Neural crest cell (in vitro differentiated cells): ENCODE measurements around the gene EIF4A3. TPM values are rescaled to one million over a fixed set of nuclear protein-coding genes. Genes with fewer than 3 reads are reported as not detected.
A peak's percentile ranks its signal among the peaks of the same experiment; 100 is the strongest.

ENCODE experiments used
- DNase-seq: peaks from one replicate; pipeline ENCODE4 v3.0.0; 2021; ENCODE audit warnings: low read depth, mixed read lengths, low spot score
- H3K27ac Mint-ChIP-seq: one replicate; pipeline ENCODE4 v1.8.0; 2021; ENCODE audit warnings: mild to moderate bottlenecking, mixed read lengths; ENCODE audit not compliant: unreplicated experiment
- H3K27me3 Mint-ChIP-seq: 2 replicates; pipeline ENCODE4 v1.8.0; 2021; ENCODE audit warnings: low read depth, mild to moderate bottlenecking, mixed read lengths
- H3K36me3 Mint-ChIP-seq: 2 replicates; pipeline ENCODE4 v1.8.0; 2021; ENCODE audit warnings: low read depth, mild to moderate bottlenecking, mixed read lengths
- H3K4me1 Mint-ChIP-seq: 2 replicates; pipeline ENCODE4 v1.8.0; 2021; ENCODE audit warnings: mixed read lengths
- H3K4me3 Mint-ChIP-seq: one replicate; pipeline ENCODE4 v1.8.0; 2021; ENCODE audit warnings: mild to moderate bottlenecking, mixed read lengths
- H3K9me3 Mint-ChIP-seq: 2 replicates; pipeline ENCODE4 v1.8.0; 2021; ENCODE audit warnings: mixed read lengths
- long read RNA-seq: library from polyadenylated mRNA; unstranded; transcript quantifications from one replicate; pipeline ENCODE4 v2.0.0, GENCODE V29; 2020
- total RNA-seq: library from RNA; stranded (reverse); gene quantifications from 2 replicates; pipeline ENCODE4 v1.2.1, GENCODE V29; 2021
- TF ChIP-seq, protein P1 (sequence below): fragments of 200-600 bp; sonication (generic); conservative IDR thresholded peaks from 2 replicates; pipeline ENCODE4 v1.5.0; 2021; ENCODE audit warnings: antibody characterized with exemption, mild to moderate bottlenecking

EIF4A3 gene
- total RNA-seq, result 135 and 141 TPM in 2 replicates
- long read RNA-seq, transcript EIF4A3-201 (12 exons, 1,734 nt), result major isoform, 507 of 516 reads
- long read RNA-seq, partial matches to known transcripts, result 3 of 516 reads
- long read RNA-seq, other reads (novel, unspliced or antisense), result 5 of 516 reads

DNA sequence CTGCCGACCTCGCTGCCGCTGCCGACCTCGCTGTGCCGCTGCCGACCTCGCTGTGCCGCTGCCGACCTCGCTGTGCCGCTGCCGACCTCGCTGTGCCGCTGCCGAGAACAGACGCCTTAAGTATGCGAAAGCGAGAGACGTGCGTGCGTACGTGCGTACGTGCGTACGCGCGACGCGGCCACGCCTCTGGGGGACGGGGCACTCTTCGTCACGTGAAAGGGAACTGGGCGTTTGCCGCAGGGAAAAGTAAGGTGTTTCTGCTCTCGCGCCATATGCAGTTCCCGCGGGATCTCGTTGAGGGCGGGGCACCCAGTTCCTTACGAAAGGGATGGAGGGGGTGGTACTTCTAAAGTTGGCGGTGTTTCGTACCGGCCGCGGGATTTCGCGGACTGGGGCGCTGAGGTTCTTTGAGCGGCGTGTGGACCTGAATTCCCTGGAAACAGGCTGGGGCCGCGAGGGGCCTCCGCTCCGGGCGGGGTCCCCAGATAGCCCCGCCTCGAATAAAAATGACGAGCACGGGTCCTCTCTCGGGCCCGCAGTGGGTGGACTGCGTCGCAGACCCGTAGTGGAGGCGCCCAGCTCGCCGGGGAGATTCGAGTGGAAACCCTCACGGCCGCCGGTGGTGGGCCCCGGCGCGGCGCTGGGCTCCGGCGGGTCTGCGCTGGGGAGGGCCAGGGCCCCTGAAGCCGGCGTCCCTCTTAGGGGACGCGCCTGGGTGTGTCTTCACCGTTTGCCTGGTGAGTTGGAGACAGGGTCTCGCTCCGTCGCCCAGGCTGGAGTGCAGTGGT lies at the start of gene EIF4A3:
EIF4A3 (minus strand) TSS at position 94 of the 788 bp plus-strand sequence. CDS start 167 bp downstream, outside the sequence.
- Mint-ChIP-seq H3K36me3 (peaks cover 2% of the 10 kb centered on the region), H3K27ac (peak within 1 kb of the TSS; percentile 65), H3K4me1 (peaks cover 37% of the 10 kb centered on the region), H3K4me3 (peak within 1 kb of the TSS; percentile 96), H3K9me3 (no peaks in the 10 kb centered on the region), H3K27me3 (no peaks in the 10 kb centered on the region)
- TF ChIP-seq, protein P1, sequence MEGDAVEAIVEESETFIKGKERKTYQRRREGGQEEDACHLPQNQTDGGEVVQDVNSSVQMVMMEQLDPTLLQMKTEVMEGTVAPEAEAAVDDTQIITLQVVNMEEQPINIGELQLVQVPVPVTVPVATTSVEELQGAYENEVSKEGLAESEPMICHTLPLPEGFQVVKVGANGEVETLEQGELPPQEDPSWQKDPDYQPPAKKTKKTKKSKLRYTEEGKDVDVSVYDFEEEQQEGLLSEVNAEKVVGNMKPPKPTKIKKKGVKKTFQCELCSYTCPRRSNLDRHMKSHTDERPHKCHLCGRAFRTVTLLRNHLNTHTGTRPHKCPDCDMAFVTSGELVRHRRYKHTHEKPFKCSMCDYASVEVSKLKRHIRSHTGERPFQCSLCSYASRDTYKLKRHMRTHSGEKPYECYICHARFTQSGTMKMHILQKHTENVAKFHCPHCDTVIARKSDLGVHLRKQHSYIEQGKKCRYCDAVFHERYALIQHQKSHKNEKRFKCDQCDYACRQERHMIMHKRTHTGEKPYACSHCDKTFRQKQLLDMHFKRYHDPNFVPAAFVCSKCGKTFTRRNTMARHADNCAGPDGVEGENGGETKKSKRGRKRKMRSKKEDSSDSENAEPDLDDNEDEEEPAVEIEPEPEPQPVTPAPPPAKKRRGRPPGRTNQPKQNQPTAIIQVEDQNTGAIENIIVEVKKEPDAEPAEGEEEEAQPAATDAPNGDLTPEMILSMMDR, result no peak
- DNase-seq, result peak; percentile 91

DNA sequence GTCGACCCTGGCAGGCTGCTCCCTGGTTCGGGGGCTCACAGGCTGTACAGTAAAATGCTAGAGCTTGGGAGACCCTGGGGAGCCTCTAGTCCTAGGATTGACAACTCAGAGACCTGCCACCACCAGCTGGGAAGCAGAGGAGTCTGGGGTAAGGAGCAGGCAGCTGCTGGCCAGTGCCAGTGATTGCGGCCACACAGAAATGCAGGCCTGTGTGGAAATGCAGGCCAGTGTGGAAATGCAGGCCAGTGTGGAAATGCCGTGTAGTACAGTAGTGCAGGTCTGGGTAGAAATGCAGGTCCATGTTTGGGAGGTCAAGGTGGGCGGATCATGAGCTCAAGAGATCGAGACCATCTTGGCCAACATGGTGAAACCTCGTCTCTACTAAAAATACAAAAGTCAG lies 49.7 kb upstream of the EIF4A3 start:
- H3K4me1 Mint-ChIP-seq, result peaks cover 33% of the 10 kb centered on the region
- DNase-seq, result no peak
- H3K27me3 Mint-ChIP-seq, result no peaks in the 10 kb centered on the region
- no peaks in the 10 kb centered on the region for H3K9me3 Mint-ChIP-seq
- H3K36me3 Mint-ChIP-seq, result no peaks in the 10 kb centered on the region
- TF ChIP-seq, protein P1, result no peak
- H3K4me3 Mint-ChIP-seq, result no peak overlapping the region
- H3K27ac Mint-ChIP-seq, result no peak overlapping the region

DNA sequence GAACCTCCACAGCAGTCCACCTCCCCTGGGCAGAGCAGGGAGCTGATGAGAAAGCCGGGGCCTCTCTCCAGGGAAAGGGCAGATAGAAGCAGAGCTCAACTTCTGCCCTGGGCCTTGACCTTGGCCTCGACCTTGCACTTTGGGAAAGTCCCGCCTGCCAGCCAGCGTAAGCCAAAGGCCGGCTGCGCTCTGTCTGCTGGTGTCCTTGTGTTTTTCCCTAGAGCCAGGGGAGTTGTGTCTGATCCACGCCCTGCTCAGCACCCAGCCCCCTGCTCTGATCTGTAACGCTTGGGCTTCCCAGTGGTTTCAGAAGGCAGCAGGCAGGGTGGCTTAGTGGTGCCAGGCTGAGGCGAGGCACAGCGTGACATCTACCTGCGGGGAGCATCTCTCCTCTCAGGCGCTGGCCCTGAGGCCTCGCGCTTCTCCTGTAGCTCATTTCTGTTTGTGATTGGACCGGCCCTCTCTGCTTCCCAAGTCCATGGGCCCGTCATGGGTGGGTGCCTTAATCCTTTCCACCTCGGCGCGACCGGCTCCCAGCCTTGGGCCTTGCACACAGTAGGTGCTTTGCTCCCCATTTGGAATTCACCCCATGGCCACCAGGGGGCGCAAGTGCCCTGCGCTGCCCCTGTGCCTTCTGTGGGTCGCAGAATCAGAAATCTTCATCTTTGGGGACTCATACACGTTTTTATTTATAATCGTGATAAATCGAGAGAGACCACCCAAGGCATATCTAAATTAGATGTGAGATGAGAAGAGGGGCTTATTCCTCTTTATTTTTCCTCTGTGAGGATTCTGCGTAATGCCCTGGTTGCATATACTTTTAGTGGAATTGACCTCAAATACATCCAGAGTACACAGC lies 49.0 kb upstream of the EIF4A3 start:
- no peaks in the 10 kb centered on the region for H3K36me3 Mint-ChIP-seq
- H3K9me3 Mint-ChIP-seq, result no peaks in the 10 kb centered on the region
- TF ChIP-seq, protein P1, result peak; percentile 87
- no peaks in the 10 kb centered on the region for H3K27me3 Mint-ChIP-seq
- no peak overlapping the region for H3K4me3 Mint-ChIP-seq
- H3K27ac Mint-ChIP-seq, result no peak overlapping the region
- H3K4me1 Mint-ChIP-seq, result peaks cover 38% of the 10 kb centered on the region
- no peak for DNase-seq

DNA sequence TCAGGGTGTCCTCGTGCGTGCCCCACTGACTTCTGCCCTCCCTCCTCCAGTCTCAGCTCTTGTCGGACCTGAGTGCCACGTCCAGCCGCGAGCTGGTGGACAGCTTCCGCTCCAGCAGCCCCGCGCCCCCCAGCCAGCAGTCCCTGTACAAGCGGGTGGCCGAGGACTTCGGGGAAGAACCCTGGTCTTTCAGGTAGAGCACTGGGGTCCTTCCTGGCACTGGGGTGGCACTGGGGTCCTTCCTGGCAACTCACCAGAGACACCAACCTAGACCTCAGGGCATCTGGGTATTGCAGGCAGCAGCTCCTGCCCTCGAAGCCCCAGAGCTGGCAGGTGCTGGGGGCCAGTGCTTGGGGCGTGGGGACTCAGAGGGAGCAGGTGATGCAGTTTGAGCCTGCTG lies 48.2 kb upstream of the EIF4A3 start:
- DNase-seq, result no peak
- peaks cover 40% of the 10 kb centered on the region for H3K4me1 Mint-ChIP-seq
- H3K27me3 Mint-ChIP-seq, result no peaks in the 10 kb centered on the region
- no peak overlapping the region for H3K27ac Mint-ChIP-seq
- TF ChIP-seq, protein P1, result no peak
- no peaks in the 10 kb centered on the region for H3K36me3 Mint-ChIP-seq
- H3K4me3 Mint-ChIP-seq, result no peak overlapping the region
- H3K9me3 Mint-ChIP-seq, result no peaks in the 10 kb centered on the region

DNA sequence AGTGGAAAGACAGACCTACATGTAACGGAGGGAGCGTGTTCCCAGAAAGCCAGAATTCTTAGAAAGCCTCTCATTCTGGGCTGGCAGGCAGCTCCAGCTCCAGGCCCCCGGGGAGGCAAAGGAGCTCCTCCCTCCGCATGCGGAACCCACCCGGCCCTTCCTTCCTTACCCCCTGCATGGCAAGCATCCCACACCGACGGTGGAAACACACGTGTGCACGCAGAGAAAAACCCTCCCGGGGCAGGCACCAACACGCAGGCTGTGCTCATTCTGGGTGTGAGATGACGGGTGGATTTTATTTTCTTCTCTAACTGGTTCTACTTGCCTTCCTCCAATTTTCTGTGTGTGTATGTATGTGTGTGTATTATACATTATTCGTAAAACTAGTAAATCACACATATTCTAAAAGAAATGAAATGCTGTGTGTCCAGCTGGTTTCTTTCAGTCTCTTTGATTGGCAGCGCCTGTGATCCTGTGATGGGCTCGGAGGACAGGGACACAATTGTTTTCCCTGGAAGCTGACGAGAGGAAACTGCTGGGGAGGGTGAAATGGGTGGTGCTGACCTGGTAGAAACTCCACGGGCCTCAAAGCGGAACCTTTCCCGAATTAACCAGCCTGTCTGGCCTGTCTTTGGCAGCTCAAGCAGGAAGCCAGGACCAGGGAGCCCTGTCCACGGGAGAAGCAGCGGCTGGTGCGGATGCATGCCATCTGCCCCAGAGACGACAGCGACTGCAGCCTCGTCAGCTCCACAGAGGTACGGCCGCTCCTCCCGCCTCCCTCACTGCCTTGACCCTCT lies 45.1 kb upstream of the EIF4A3 start:
- Mint-ChIP-seq H3K27ac (peak overlapping the region; percentile 36), H3K36me3 (no peaks in the 10 kb centered on the region), H3K4me3 (peak overlapping the region; percentile 62), H3K4me1 (peaks cover 33% of the 10 kb centered on the region), H3K9me3 (no peaks in the 10 kb centered on the region), H3K27me3 (no peaks in the 10 kb centered on the region)
- DNase-seq, result peak; percentile 28
- TF ChIP-seq, protein P1, result no peak
